Neural progenitor cell (in vitro differentiated cells): ENCODE data around the gene HSD17B8.

Source experiments
- CTCF ChIP-seq: fragments of 200-600 bp; sonication (generic); IDR thresholded peaks from 2 replicates; pipeline ENCODE4 v1.5.1; 2017; ENCODE audit warnings: antibody characterized with exemption, mild to moderate bottlenecking
- EZH2 ChIP-seq: fragments of 200-600 bp; sonication (generic); IDR thresholded peaks from 2 replicates; pipeline ENCODE4 v1.6.1; 2017; ENCODE audit warnings: antibody characterized with exemption, mild to moderate bottlenecking, moderate library complexity

- TF ChIP-seq EZH2 (no peak), CTCF (no peak)
Measured at GRCh38 chr6:33237741-33238140, 33.3 kb downstream of the HSD17B8 start.
